ENCODE measurements around the gene ZNF280B. TPM values are rescaled to one million over a fixed set of nuclear protein-coding genes. Genes with fewer than 3 reads are reported as not detected.

The ZNF280B gene
- total and polyA plus RNA-seq, 2 of the 13 experiments (the other 11 are each of a cell fraction or from before 2014, with no cell fraction given): 3.7 to 3.9 TPM

DNA sequence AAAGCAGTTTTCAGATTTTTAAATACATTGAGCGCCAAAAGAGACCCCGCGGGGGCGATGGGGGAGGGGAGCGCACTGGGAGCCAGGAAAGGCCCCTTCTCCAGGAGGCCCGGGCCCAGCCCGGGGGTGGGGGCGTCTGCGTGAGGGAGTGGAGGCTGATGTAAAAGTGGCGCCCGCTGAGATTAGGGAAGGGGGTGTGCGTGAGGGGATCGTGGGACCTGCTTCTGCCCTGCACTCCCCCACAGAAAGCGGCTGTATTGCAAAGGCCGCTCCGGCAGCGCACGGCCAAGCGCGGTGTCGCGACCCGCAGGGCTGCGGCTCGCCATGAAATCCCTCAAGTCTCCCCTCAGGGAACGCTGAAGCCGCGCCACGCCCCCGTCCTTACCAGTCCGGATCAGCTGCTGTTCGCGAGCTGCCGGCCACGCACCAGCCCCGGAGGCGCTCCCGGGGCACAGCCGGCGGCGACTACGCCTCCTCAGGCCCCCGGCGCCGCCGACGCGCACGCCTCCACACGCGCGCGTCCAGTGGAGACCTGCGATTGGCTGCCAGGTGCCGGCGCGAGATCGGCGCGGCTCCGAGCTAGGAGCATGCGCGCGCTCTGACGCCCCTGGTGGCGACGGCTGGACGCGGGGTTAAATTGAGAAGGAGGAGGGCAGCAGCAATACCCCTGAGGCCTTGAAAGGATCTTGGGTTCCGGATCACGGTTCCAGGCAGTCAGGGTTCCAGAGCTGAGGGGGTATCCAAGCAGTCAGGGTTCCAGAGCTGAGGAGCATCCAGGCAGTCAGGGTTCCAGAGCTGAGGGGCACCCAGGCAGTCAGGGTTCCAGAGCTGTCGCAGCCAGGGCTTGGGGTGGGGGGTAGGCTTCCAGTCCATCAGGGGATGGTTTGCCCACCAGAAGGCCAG, at the start of gene ZNF280B (continued):
- TF ChIP-seq, protein P1, sequence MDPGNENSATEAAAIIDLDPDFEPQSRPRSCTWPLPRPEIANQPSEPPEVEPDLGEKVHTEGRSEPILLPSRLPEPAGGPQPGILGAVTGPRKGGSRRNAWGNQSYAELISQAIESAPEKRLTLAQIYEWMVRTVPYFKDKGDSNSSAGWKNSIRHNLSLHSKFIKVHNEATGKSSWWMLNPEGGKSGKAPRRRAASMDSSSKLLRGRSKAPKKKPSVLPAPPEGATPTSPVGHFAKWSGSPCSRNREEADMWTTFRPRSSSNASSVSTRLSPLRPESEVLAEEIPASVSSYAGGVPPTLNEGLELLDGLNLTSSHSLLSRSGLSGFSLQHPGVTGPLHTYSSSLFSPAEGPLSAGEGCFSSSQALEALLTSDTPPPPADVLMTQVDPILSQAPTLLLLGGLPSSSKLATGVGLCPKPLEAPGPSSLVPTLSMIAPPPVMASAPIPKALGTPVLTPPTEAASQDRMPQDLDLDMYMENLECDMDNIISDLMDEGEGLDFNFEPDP (CRISPR knock-in tag; conservative IDR thresholded peaks at IDR 0.05): no peak
- TF ChIP-seq NCOA1 (CRISPR knock-in tag; IDR thresholded peaks at IDR 0.05) (no peak), ZFP36L1 (CRISPR knock-in tag; IDR thresholded peaks at IDR 0.05) (peak; percentile 41; the same call in 1 of the 2 replicates), ZNF792 (CRISPR knock-in tag; IDR thresholded peaks at IDR 0.05) (peak; percentile 43; the same call in 1 of the 2 replicates), FOXA3 (CRISPR knock-in tag; IDR thresholded peaks at IDR 0.05) (no peak; the same call in 1 of the 2 replicates), ZNF547 (CRISPR knock-in tag; IDR thresholded peaks at IDR 0.05) (peak; percentile 73; the same call in 1 of the 2 replicates), WIZ (CRISPR knock-in tag; IDR thresholded peaks at IDR 0.05) (no peak), FOXC1 (CRISPR knock-in tag; IDR thresholded peaks at IDR 0.05; ENCODE audit: borderline replicate concordance) (no peak), ZNF256 (CRISPR knock-in tag; conservative IDR thresholded peaks at IDR 0.05) (no peak), RXRA (CRISPR knock-in tag; IDR thresholded peaks at IDR 0.05) (peak; percentile 40; the same call in 1 of the 2 replicates), ZNF263 (CRISPR knock-in tag; IDR thresholded peaks at IDR 0.05) (peak; percentile 12; the same call in 1 of the 2 replicates), YEATS2 (CRISPR knock-in tag; IDR thresholded peaks at IDR 0.05; ENCODE audit: borderline replicate concordance) (peak; percentile 76), ARID2 (CRISPR knock-in tag; IDR thresholded peaks at IDR 0.05; ENCODE audit: borderline replicate concordance) (peak; percentile 79; the same call in 1 of the 2 replicates), KMT2A (CRISPR knock-in tag; IDR thresholded peaks at IDR 0.05) (no peak; the same call in 1 of the 2 replicates), ZFP41 (CRISPR knock-in tag; IDR thresholded peaks at IDR 0.05; ENCODE audit: borderline replicate concordance) (no peak), FOXK1 (CRISPR knock-in tag; IDR thresholded peaks at IDR 0.05; ENCODE audit: borderline replicate concordance, low read depth) (peak; percentile 26; the same call in 1 of the 2 replicates), TBP (CRISPR knock-in tag; IDR thresholded peaks at IDR 0.05) (no peak)
- TF ChIP-seq, protein P2, sequence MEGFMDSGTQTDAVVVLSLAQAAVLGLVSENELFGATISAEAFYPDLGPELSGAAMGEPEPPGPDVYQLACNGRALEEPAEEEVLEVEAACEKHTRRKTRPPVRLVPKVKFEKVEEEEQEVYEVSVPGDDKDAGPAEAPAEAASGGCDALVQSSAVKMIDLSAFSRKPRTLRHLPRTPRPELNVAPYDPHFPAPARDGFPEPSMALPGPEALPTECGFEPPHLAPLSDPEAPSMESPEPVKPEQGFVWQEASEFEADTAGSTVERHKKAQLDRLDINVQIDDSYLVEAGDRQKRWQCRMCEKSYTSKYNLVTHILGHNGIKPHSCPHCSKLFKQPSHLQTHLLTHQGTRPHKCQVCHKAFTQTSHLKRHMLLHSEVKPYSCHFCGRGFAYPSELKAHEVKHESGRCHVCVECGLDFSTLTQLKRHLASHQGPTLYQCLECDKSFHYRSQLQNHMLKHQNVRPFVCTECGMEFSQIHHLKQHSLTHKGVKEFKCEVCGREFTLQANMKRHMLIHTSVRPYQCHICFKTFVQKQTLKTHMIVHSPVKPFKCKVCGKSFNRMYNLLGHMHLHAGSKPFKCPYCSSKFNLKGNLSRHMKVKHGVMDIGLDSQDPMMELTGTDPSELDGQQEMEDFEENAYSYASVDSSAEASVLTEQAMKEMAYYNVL (CRISPR knock-in tag; IDR thresholded peaks at IDR 0.05; ENCODE audit: borderline replicate concordance): no peak
- TF ChIP-seq, protein P3, sequence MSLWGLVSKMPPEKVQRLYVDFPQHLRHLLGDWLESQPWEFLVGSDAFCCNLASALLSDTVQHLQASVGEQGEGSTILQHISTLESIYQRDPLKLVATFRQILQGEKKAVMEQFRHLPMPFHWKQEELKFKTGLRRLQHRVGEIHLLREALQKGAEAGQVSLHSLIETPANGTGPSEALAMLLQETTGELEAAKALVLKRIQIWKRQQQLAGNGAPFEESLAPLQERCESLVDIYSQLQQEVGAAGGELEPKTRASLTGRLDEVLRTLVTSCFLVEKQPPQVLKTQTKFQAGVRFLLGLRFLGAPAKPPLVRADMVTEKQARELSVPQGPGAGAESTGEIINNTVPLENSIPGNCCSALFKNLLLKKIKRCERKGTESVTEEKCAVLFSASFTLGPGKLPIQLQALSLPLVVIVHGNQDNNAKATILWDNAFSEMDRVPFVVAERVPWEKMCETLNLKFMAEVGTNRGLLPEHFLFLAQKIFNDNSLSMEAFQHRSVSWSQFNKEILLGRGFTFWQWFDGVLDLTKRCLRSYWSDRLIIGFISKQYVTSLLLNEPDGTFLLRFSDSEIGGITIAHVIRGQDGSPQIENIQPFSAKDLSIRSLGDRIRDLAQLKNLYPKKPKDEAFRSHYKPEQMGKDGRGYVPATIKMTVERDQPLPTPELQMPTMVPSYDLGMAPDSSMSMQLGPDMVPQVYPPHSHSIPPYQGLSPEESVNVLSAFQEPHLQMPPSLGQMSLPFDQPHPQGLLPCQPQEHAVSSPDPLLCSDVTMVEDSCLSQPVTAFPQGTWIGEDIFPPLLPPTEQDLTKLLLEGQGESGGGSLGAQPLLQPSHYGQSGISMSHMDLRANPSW (CRISPR knock-in tag; IDR thresholded peaks at IDR 0.05; ENCODE audit: borderline replicate concordance): no peak
- TF ChIP-seq, protein P4, sequence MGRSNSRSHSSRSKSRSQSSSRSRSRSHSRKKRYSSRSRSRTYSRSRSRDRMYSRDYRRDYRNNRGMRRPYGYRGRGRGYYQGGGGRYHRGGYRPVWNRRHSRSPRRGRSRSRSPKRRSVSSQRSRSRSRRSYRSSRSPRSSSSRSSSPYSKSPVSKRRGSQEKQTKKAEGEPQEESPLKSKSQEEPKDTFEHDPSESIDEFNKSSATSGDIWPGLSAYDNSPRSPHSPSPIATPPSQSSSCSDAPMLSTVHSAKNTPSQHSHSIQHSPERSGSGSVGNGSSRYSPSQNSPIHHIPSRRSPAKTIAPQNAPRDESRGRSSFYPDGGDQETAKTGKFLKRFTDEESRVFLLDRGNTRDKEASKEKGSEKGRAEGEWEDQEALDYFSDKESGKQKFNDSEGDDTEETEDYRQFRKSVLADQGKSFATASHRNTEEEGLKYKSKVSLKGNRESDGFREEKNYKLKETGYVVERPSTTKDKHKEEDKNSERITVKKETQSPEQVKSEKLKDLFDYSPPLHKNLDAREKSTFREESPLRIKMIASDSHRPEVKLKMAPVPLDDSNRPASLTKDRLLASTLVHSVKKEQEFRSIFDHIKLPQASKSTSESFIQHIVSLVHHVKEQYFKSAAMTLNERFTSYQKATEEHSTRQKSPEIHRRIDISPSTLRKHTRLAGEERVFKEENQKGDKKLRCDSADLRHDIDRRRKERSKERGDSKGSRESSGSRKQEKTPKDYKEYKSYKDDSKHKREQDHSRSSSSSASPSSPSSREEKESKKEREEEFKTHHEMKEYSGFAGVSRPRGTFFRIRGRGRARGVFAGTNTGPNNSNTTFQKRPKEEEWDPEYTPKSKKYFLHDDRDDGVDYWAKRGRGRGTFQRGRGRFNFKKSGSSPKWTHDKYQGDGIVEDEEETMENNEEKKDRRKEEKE (IDR thresholded peaks at IDR 0.05): no peak

All from HepG2 (cell line).